Retina (tissue), 1 donor: ENCODE results near the gene PPP2R5D.
"Not testable (repeated sequence)": the region's sequence is repeated elsewhere in the genome, so short reads cannot be mapped to it uniquely, and the experiment has no call there.

Source experiments
- DNase-seq: peaks from one replicate; pipeline ENCODE4 v3.0.0-alpha.2; 2016

Gene PPP2R5D

DNA sequence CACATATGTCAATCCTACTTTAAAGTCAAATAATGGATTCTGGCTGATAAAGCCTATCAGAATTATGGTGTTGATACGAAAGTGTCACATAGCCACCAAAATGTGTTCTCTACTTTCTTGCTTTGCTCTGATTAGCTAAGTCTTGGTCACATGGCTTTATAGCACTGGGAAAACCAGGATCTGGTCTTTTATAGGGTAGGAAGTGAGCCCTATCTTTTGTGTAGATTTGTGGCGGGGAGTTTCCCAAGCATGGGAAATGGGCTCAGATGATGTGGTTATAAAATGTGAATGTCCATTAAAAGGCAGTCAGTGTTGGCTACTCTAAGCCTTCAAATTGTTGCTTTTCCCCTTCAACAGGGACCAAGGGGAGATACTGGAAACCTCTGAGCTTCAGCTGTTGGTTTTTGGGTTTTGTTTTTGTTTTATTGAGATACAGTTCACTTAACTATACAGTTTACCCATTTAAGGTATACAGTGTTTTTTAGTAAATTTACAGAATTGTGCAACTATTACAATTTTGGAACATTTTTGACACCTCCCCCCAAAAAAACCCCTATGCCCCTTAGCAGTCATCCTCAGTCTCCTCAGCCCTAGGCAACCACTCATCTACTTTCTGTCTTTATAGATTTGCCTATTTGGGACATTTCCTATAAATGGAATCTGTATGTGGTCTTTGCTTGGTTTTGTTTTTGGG, 49.3 kb downstream of the PPP2R5D start:
- no peak for DNase-seq

DNA sequence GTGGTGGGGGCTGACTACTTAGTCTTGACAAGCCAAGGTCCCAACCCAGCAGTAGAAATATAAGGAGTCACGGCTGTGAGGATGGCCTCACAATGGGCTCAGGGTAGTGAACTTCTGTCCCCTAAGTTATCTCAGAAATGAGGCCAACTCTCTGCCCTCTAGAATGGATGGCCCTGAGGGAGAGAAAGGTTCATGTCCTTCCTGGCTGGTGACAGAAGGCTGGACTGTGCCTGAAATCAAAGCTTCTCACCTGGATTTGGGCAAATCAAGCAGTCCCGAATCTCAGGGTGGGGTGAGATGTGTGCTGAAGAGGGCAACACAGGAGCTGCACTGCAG, 49.8 kb downstream of the PPP2R5D start:
- DNase-seq: no peak

DNA sequence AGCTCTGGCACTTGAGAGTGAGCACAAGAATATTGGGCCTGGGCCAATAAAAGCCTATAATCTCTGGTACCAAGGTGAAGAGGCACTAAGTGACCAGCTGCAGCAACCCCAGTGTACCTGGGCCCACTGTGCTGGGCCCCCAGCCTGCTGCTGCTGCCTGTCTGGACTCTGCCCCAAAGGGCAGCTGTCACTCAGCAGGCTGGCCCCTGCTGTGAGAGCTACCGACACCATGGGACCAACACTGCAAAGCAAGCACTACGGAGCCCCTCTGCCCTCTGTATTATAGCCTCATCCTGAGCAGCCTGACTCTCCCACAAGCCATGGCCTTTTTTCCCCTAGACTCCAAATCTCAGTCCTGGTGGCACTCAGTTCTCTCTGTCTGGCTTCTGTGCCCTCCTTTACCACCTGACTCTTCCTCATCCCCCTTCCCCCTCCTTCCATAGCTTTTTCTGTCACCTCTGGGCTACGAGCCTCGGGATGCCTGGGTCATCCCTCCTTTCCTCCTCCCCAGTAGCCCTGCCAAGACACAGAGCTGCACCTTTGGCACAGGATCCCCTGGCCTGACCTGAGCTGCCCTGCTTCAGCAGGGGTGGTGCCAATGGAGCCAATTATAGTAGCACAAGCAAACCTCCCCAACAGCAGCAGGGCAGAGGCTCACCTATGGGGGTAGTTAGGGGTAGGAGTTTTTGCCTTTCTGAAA, 51.3 kb downstream of the PPP2R5D start:
- DNase-seq: no peak

DNA sequence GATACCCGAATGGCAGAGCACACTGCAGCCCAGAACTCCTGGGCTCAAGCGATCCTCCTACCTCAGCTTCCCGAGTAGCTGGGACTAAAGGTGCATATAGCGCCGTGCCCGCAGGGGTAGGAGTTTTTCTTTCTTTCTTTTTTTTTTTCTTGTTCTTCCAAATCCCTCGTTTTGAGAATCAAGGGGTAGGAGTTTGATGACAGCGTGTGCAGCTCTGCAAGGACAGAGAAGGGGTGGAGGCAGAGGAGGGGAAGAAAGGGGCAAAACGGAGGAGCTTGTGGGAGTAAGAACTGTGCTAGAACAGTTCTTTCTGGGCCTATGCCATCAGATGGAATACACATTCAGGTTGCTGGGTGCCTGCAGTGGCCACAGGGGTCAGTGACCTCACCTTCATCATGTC, 52.3 kb downstream of the PPP2R5D start:
- no peak for DNase-seq

DNA sequence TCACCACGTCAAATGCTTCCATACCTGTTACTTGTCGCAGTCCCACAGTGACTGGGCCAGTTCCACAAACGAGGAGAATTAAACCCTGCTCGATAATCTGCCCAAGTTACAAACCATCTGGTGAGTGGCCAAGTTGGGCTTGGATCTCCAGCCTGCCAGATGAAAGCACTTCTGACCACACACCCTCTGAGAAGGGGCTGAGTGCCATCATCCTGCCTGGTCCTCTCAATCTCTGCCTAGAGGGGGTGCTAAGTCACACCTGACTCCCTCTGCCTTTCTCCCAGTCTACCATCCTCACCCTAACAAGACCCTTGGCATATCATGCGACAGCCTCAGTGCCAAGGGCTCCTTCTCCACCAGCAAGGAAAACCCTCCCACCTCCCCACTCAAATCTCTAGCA, 52.8 kb downstream of the PPP2R5D start:
- DNase-seq: no peak

DNA sequence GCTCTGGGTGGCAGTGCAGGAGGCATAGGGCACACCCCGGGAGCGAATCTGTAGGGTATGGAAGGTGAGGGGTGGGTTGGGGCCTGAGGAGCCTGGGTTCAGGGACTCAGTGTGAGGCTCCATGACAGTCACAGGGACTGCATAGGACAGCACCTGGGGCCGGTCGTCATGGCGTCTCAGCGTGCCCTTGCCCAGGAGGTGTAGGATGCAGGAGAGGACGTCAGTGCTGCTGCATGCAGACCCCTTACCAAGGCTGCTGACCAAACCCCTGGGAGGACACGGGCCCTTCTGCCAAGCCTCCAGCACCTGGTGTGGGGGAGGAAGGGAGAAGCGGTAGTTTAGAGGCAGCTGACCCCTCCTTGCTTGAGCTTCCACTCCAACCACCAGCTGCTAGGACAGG, 53.3 kb downstream of the PPP2R5D start:
- no peak for DNase-seq

DNA sequence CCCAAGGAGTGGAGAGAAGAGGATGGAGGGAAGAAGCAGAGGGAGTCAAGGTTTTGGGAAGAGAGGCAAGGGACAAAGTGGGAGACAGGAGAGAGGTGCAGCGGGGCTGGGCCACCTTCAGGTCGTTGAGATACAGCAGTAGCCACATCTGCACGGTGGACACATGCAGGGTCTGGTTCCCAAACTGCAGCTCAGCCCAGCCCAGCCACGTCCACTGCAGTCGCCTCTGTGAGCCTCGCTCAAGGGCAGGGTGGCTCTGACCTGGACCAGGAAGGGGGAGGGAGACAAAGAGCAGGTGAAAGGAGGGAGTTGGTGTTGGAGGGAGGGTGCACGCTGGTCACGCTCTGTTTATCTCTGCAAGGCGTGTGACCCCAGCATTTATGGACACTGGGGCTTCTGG, 54.4 kb downstream of the PPP2R5D start:
- no peak for DNase-seq

DNA sequence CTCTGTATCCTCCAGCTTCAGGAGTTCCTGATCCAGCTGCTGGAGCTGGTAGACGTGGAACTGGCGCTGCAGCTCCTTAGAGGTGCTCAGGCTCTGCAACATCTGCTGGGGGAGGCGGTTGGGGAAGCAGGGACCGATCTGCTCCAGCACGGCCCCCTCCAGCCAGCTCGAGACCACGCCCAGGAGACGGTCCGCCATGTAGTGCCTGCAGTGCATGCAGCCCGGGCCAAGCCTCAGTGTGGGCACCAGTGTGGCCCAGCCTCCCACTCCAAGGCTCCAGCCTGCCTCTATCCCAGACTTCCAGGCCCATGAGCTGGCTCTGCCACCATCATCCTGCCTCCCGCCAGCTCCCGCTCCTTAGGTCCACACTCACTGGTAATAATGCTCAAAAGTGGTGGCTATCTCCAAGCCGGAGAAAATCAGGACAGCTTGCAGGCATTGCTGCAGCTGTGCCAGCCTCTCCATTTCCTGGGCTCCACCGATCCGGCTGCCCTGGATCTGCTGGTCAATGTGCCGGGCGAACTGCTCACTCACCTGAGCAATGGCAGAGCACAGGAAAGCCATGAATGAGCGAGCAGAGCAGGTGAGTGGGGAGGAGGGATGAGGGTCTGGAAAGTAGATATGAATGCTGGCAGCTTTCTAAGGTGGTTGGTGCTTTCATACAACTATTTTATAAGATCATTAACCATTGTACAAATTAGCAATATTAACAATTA, 56.3 kb downstream of the PPP2R5D start:
- no peak for DNase-seq

DNA sequence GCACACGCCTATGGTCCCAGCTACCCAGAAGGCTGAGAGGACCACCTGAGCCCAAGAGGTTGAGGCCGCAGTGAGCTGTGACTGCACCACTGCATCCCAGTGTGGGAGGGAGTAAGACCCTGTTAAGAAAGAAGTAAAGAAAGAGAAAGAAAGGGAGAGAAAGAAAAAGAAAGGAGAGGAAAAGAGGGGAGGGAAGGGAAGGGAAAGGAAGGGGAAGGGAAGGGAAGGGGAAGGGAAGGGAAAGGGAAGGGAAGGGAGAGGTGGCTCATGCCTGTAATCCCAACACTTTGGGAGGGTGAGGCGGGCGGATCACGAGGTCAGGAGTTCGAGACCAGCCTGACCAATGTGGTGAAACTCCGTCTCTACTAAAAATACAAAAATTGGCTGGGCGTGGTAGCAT, 57.1 kb downstream of the PPP2R5D start:
- DNase-seq: not testable (repeated sequence)

DNA sequence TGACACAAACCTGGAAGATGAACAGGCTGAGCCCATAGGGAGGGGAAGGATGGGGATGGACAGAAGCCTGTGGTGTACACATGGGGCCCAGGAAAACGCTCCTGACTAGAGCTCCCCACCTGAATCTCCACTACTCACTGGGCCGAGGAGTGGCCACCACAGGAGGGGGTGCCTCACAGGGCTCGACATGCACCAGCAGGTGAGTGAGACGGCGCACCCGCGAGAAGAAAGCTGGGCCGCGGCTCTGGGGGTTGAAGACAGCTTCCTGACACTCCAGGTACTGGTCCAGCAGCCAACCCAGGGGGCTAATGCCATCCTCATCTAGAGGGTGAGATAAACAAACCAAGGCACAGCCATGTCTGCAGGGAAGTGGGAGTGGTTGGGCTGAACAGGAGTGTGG, 58.9 kb downstream of the PPP2R5D start:
- DNase-seq: no peak

DNA sequence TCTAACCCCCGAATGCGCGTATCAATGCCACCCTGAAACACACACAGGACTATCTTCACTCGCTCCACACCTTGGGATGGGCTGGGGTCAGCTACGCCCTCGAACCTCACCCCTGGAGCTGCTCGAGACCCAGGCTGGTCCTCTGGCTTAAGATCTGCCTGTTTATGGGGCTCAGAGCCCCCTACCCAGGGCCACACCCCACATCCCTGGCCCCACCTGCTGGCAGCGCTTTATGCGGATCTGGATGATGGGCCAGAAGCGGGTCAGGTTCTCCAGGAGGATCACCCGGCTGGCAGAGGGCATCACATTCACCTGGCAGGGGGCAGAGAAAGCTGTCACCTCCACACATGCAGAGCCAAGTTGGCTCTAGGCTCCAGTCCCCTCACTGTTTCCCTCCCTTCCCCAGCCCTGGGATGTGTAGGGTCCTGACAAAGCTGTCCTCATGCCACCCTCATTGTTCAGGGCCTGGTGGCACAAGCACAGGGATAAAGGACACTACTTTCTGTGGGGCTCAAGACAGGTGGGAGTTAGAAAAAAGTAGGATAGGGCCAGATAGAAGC, 61.1 kb downstream of the PPP2R5D start:
- DNase-seq: no peak

DNA sequence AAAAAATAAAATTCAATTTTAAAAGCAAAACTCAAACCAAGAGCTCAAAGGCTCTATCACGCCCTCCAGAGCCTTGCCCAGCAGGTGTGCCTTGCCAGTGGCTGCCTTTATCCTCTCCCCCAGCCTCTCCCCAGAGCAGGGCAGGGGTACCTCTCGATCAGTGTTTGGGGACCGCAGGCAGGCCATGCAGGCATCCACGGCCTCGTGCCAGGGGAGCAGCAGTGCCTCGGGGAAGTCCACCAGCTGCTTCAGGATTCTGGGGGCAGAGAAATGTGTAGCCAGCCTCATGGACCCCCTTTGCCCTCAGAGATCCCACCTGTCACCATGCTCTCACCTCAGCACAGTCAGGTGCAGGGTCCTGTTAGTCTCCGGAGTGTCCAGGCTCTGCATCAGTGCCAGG, 63.6 kb downstream of the PPP2R5D start:
- DNase-seq: no peak

DNA sequence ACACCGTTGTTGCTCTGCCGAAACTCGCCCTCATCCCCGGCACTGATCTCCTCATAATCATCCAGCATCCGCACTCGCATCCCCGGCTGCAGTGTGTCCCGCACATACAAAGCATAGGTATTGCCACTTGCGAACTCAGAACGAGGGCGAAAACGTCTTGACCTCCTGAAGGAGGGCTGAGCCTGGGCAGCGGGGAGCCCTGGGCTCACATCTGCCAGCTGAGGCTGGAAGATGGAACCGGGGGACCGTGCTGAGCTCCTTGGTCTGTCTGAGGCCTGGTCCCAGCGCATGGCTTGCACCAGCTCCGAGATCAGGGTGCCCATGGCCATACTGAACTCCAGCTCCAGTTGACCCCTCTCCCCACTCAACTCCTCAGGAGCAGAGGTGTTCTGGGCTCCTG, 66.6 kb downstream of the PPP2R5D start:
- no peak for DNase-seq

DNA sequence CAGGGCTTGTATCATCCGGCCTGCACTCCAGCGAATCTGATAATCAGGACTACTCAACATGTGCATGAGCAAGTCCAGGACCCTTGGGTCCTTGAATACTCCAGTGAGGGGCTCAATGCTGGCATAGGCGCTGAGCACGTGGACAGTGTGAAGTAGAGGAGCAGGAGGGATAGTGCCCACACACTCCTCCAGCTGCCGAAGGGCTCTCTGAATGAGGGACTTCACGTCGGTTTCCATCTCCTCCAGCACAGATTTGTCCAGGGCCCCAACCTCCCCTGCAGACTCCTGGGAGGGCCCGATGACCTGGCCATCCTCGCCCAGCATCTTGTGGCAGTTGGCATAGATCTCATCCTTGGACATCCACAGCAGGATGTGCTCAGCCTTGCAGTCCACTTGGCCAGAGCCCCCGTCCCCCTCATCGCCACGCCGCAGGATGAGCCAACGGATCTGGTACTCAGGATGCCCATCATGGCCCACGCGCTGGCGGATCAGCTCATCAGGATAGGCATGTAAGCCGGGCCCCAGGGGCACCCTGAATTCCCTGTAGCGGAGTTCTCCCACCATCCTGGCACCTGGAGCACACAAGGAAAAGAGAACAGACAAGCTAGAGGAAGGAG, 68.0 kb downstream of the PPP2R5D start:
- DNase-seq: no peak

DNA sequence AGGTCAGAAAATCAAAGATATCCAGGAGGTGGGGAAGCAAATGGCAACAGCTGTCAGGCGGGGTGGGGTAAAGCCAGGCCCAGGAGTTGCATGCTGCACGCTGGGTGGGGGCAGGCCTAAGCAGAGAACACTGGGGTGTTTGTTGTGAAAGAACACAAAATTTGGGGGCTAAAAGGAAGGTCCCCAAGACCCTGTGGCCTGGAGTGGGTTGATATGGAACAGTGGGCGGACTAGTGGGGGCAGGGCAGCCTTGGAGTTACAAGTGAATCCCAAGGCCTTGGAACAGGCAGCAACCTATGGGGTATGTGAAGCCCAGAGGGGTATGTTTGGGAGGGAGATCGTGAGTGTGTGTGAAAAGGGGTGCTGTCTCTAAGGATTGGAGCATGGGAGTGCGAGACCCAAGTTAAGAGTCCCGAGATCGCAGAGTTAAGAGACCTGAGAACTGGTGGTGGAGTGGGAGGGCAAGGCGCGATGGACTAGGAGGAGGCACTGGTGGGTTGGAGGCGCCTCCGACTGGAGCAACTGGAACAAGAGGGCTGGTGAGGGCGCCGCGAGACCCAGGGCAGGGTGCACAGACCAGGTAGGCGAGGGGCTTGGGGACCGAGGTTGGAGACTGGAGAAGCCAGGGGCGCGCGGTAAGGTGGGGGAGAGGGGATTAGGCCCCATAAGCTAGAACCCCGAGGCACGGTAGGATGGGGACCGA, 68.6 kb downstream of the PPP2R5D start:
- DNase-seq: no peak

DNA sequence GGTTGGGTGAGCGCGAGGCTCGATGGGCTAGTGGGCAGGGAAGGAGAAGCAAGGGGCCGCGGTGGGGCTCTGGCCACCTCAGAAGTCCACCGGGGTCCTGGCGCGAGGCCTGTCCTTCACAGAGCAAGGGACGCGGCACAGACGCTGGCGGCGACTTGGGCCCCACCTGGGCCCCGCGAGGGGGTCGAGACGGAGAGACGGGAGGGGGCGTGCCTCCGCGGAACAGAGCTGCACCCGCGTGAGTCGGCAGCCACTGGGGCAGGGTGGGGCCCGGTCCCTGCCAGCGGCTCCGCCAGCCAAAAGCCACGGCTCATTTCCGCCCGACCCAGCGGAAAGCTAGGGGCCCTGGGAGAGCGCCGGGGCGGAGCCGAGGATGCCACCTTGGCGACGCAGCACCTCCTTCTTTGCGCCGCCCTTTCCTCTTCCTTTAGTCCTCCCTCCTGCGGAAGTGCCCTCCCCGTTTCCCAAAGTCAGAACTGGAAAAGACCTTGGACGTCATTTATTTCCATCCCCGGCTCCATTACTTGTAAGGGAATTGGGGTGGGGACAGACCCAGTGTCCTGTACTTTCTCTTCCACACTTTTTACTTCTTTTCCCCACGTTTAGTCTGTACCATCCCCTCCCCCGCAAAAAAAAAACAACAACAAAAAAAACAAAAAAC, 69.3 kb downstream of the PPP2R5D start, which contains the start of gene CUL7:
Gene CUL7, minus strand, starts transcription at position 307 of the 661 bp plus-strand sequence. CDS start 1,063 bp downstream, outside the sequence.
- peak; percentile 91 for DNase-seq

DNA sequence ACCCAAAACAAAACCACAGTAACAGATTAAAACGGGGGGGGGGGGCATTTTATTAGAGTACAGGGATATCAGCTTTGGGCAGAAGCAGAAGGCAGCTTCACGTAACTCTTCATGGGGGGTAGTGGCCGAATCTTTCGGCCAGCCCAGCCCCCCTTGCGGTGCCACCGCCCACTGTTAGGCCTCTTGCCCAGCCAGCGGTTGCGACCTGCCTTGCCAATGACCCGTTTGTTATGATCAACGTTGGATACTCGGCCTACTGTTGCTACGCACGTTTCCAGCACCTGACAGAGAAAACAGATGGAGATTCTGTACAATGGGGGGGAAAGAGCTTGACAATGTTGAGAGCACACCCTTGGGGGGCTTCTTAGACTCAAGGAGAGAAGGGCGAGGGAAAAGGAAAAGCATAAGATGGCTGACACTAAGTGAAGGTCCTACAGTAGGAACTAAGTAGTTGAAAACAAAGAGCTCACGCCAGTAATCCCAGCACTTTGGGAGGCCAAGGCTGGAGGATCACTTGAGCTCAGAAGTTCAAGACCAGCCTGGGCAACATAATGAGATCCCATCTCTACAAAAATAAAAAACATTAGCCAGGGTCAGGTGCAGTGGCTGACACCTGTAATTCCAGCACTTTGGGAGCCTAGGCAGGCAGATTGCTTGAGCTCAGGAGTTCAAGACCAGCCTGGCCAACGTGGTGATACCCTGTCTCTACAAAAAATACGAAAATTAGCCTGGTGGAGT, 70.0 kb downstream of the PPP2R5D start:
- no peak for DNase-seq

DNA sequence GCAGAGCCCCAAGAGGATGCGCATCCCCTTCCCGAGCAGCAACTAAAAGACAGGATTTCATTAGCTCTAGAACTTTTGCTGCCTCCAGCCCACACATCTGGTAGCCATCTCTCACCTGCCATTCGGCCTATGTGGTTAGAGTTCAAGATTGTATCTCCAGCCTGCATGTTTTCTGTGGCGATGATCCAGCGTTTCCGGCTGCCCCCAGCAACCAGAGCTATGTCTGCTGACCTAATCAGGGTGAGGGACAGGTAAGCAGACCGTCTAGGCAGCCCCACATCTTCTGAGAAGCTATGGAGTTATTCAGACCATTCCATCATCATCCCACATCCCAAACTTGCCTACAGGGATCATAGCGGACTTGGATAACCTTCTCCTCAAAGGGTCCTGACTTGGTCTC, 71.6 kb downstream of the PPP2R5D start:
- DNase-seq: no peak

DNA sequence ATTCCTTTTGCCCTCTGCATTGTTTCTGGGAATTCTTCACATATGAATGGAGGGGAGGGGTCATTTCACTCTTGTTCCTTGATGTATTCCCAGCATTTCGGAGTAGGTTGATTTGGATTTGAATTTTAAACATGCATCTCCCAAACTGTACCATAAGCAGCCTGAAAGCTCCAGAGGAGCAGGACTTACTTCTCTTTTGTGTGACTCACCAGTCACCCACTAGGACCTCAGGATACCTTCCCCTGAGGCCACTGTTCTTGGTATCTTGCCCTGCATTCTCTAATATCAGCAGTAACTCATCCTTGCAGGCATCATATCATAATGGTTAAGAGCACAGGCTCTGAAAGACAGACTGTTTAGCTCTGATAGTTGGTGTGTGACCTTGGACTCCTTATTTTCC, 74.2 kb downstream of the PPP2R5D start:
- no peak for DNase-seq

DNA sequence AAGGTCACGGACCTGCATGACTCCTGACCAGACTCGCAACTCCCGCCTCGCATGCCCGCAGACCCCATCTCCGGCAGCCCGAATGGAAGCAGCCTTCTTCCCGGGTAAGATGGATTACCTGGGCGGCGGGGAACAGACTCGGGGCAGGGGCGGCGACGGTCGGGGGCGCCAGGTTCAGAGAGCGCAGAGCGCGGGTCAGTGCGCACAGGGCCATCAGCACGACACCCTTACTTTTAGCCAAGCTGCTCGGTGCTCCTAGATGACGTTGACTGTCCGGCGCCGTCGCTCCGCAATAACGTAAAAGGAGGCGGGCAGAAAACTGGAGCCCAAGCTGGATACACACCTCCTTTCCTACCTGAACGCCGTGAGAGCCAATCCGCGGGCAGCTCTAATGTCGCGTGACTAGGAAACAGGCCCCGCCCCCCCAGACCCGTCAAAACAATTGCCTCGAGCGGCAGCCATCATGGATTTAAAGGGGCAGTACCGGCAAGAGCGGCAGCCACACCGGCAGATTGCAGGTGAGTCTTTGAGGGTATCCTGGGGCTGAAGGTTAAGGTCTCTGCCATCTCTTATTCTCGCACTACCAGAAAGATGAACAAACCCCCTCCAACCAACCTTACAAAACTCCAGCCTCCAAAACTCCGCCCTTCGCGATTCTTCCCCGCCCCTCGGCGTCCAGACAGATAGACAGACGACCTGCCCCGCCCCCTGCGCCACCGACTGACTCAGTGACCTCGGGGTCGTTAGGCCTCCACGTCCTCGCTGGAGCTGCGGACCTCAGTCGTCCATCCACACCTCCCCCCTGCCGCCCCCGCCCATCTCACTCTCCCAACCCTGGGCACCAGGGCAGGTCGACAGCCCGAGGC, 75.0 kb downstream of the PPP2R5D start, which contains the start of the genes KLC4 and MRPL2:
Gene KLC4, plus strand, starts transcription at position 464 of the 866 bp plus-strand sequence. CDS start 1,705 bp downstream, outside the sequence.
Gene MRPL2, minus strand, starts transcription at position 267 of the 866 bp plus-strand sequence. Its CDS starts 53 bp downstream, at position 214.
- peak; percentile 96 for DNase-seq
